NCI-H2196 treated with DMSO at 0.1 percent for 48 hours (cell line): ENCODE data around the gene ZBTB20.
"Not testable (repeated sequence)": the region's sequence is repeated elsewhere in the genome, so short reads cannot be mapped to it uniquely, and the experiment has no call there.

Experiments used
- DNase-seq: peaks from one replicate; lab custom pipeline; 2025; ENCODE audit not compliant: unreplicated experiment; lab: John Stamatoyannopoulos, UW

Gene ZBTB20

DNA sequence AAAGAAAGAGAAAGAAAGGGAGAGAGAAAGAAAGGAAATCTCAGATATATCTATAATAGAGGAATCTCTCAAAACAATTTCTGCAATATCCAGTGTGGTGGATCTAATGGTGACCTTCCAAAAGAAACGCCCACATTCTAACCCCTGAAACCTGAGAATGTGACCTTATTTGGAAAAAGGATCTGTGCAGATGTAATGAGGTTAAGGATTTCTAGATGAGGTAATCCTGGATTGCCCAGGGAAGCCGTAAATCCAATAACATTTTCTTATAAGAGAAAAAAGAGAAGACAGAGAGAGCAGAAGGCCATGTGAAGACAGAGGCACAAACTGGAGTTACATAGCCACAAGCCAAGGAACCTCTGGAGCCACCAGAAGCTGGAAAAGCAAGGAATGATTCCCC lies 307.6 kb downstream of the ZBTB20 start:
- DNase-seq: no peak

DNA sequence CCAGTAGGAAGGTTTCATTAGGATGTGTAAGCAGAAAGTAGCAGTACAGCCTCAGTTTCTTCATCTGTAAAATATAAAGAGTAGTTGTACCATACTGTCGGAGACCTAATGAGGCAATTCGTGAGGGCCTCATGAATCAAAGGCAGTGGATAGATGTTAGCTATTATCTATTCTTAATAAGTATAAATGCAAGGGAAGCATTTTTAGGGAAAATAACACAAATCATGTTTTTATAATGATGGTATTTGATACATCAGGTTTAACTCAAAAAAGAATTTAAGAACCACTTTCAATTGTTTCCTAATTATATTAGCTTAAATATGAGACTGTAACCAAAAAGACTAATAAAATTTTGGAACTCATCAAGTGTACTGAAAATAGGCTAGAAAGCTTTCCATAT lies 309.1 kb downstream of the ZBTB20 start:
- DNase-seq: no peak

DNA sequence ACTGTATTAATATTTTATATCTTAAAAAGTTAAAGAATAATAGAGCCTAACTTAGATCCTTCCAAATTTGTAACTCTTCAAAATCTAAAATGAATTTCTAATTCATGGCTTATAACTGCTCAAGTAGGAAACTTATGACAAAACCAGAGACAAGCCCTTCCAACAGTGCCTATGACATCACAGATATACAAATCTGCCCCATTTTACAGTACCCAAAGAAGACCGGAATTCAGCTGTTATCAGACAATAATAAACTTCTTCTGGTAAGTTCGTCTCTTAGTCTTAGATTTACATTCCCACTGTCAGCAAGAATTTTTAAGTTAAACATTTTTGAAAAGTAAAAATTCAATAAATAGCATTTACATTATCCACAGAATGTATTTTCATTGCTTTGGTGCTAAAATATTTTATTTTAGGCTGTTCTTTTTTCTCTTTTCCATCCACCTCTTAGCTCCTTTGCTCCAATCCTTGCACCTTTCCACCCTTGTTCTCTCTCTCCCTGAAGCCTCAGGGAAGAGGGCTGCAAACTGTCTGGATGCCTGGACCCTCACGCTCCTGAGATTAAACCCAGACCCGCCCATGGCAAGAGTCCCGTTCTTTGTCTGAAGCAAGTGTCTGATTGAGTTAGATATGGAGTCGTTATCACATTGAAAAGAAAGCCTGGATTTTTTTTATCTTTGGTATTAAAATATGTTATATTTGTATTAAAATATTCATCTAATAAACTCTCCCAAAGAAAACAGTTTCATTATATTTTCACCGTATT lies 312.7 kb downstream of the ZBTB20 start:
- no peak for DNase-seq

DNA sequence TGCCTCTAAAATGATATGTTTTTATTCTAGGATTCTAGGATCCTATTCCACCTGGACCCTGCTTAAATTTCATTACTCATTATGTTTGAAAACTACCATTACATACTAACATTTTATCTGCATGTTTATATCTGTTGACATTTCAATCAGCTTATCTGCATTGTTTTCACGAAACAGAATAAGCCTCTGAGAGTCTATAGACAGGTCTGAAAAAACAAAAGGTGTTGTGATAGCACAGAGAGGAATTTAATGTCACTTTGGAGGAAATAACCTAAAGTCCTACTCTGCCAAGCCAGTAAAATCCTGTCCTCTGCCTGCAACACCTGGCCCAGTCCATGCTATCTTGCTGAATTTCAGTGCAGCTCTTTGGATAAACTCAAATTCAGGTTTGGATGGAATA lies 315.2 kb downstream of the ZBTB20 start:
- no peak for DNase-seq

DNA sequence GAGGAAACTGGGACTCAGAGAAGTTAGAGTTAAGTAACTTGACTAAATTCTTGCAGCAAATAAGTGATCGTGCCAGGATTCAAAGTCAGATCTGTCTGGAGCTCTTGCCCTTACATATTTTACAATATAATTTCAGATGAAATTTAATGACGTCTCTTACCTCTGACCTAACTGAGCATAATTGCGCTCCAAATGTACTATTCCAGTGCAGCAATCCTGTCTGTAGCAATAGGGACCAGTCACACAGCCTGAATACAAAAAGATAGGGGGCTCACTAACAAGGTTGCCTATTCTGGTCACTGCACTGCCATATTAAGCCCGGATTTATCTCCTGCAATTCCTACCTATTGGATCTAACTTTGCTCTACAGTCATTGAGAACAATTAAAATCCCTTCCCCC lies 316.4 kb downstream of the ZBTB20 start:
- no peak for DNase-seq

DNA sequence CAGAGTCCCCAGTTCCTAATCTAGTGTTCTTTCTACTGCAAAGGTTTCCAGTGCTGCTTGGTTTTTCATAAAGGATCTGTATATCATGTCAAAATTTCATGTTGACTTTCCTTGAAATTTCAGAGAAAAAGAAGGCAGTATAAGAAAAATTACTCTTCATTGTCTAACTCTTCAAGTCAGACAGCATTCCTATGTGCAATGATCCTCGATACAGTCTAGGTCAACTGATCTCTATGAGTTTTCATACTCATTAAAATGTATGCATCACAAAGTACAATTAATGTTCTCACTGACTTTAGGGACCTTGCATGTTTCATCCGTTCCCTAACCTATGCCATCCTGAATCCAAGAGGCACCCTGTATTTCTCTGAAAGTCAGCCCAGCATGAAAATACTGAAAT lies 317.3 kb downstream of the ZBTB20 start:
- no peak for DNase-seq

DNA sequence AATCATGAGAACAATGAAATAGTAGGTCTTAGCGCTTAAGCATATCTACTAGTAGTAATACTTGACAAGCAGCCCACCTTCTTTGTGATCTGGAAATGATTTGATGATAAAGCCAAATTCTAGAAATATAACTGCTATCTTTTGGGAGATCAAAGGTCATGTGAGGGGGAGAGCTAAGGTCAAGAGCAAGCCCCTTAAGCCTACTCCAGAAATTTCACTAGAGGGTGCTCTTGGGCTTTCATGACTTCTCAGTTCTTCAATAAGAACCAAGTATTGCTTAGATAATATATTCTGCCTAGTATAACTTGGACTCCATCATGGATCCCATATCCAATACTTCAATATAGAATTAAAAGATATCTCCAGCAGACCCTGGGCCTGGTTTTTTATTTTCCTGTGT lies 319.6 kb downstream of the ZBTB20 start:
- DNase-seq: peak; percentile 55

DNA sequence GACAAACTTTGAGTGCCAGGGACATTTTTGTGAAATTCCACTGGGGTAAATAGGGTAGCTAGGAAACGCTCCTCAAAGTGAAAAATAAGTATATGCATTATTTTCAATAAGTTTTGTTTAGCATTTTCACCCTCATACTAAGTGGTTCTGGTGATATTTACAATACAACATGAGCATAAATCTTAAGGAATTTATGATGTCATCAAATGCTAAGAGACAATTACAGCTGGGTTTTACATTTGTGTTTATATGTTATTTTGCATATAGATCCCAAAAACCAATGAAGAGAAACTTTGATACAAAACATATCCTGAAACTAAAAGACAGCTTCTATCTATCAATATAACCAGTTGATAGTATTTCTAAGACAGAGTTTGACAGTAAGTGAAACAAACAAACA lies 323.1 kb downstream of the ZBTB20 start:
- DNase-seq: no peak

DNA sequence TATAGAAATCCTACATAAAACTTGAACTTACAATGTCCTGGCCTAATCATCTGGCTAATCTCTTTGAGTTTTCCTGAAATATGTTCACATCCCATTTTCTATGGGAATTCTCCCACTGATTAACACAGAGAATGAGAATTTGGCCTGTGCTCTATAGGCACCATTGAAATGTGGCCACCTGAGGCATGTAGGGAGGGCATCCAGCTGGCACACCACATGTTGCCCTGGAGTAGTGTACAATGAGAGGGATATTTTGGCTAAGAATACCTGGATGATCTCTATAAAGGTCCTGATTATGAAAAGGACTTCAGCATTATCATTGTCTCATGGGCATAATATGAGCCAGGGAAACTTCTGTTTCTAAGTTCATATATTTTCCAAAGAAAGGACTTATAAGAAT lies 324.0 kb downstream of the ZBTB20 start:
- DNase-seq: no peak

DNA sequence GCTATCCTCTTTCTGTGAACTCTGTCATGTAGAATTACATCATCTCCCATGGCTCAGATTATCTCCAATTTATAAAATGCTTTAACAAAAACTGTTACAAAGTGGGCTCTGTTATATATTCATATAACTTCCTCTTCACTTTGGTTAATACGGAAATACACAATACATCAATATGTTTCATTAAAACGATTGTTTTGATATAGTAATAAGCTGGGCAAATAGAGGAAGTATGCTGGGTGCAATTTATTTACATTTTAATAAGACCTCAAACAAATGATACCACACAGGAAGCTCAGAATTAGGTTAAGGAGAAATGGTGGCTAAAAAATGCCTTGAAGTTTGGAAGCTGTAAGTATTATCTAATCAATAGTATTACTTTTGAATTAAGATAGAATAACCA lies 331.0 kb downstream of the ZBTB20 start:
- DNase-seq: no peak

DNA sequence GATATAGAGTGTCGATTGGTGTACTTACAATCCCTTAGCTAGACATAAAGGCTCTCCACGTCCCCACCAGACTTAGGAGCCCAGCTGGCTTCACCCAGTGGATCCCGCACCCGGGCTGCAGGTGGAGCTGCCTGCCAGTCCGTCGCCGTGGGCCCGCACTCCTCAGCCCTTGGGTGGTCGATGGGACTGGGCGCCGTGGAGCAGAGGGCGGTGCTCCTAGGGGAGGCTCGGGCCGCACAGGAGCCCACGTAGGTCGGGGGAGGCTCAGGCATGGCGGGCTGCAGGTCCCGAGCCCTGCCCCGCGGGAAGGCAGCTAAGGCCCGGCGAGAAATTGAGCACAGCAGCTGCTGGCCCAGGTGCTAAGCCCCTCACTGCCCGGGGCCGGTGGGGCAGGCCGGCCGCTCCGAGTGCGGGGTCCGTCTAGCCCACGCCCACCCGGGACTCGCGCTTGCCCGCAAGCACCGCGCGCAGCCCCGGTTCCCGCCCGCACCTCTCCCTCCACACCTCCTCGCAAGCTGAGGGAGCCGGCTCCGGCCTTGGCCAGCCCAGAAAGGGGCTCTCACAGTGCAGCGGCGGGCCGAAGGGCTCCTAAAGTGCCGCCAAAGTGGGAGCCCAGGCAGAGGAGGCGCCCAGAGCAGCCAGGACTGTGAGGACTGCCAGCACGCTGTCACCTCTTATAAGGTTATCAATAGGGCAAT lies 334.4 kb downstream of the ZBTB20 start:
- DNase-seq: not testable (repeated sequence)

DNA sequence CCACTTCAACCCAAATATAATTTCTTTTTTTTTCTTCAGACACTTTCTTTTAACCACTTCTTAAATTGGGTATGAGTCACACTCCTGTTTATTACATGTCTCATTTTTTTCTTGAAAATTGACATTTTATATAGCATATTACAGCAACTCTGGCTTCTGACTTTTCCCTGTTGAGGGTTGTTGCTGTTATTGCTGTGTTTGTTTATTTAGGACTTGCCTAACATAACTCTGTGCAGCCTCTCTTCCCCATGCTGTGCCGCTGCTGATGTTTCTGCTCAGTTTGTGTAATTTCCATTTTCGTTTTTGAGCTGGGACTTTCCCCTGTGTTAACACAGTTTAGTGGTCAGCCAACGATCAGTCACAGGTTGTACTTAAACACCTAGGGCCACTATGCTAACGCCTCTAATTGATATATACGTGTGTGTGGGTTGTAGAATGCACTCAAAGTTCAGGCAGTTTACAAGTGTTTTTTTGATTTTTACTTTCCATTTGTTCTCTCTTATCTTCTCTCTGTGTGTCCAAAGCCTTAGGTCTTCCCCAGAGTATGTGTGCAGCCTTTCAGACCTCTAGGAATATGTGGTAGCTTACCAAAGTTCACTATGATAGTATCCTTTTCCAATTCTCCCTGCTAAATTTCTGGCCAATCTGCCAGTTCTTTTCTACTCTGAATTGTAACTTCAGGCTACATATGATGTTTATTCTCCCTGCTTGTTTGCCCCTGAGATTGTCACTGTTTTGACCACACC lies 337.2 kb downstream of the ZBTB20 start:
- no peak for DNase-seq

DNA sequence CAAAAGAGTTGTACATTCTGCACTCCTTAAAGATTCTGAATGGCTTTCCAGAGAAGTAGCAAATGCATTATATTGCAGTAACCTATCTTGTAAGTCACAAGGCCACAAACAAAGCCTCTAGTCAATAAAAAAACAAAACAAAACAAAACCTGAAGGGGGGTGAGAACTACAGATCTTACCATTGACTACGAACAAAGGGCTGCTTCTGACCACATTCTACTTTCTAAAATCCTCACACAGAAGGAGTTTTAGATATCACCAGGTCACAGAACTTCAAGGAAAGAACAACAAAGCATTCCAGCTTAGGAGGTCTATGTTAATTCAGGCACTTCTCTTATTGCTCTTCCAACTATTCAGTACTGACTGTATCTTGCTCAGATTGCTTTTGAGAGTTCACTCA lies 343.0 kb downstream of the ZBTB20 start:
- no peak for DNase-seq

DNA sequence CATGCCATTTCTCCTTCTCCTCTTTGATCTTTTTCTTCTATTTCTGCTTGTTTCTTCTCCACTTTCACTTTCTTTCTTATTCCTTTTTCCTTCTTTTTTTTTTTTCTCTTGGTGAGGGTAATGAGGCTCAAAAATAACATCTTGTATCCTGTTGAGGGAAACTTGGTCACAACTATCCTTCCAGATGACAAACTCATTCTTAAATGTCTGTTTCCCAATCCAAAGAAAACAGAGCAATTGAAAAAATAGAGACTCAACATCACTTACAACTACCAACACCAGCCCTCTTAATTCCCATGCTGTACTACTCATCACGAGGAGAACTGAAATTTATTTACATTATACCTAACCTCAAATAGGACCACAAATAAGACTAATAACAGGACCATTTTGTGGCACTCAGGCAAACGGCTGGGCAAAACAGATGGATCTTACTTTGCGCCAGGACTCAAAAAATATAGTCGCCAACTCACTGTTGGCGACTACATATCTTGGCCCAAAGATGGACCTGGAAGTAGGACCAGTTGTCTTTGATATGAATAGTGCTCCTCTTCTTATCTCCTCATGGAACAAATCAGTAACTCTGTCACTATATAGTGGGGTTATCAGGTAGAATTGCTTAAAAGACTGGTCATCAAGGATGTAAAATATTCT lies 343.9 kb downstream of the ZBTB20 start:
- DNase-seq: no peak

DNA sequence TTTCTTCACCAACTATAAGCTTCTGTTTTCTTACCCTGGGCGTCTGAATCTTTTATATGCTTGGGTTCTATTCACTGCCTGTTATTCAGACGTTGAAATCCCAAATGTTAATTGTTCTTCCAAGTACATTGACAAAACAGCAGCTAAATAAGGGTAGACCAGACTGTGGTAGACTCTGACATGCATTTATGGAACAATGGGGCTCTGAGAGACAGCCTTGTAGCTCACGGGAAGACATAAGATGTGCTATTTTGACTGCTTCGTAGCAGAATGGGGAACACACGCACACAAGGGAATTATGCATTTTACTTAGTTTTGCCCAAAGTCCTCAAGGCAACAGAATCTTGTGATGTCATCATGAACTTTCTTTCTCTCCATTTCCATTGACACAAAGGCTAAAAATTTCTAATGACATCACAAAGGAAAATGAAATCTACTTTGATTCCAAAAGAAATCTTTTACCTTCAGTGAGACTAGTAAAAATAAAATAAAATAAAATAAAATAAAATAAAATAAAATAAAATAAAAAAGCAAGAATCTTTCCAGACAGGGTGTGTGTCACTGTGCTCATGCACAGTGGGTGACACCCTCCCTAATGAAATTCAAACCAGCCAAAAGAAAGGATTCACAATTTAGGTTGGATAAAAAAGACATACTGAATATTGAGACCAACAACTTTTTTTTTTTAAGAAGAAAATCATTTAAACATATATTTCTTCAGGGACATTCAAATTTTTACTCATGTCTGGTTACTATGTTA lies 346.6 kb downstream of the ZBTB20 start:
- no peak for DNase-seq

DNA sequence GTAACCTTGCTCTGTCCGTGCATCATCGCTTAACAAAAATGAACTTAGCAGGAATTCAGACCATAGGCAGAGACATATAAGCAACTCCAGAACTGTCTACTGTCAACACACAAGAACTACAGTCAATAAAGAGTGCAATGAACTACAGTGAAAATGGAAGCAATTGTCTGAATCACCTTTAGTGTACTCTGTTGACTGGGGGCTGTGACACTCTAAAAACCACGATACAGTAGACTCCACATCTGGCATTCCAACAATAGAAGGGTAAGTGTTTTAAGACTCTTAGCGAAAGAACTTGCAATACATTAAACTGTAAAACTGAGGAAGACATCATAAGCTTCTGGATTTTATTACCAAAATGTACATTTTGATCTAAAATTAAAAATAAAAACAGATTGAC lies 347.3 kb downstream of the ZBTB20 start:
- DNase-seq: no peak

DNA sequence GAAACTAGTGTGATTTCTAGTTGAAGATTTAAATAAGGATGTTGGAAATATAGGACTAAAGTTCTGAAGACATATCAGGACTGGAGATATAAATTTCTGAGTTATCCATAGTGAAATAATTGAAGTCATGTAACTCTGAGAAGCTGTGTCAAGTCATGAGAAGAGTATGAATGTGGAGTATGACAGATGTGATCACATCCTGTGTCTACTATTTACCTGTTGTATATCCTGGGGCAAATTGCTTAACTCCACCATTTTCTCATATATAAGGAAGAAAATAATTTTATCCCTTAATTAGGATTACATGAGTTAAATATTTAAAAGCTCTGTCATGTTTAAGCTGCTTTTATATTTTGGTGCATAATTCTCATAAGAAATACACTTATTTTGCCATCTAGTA lies 350.3 kb downstream of the ZBTB20 start:
- DNase-seq: no peak

DNA sequence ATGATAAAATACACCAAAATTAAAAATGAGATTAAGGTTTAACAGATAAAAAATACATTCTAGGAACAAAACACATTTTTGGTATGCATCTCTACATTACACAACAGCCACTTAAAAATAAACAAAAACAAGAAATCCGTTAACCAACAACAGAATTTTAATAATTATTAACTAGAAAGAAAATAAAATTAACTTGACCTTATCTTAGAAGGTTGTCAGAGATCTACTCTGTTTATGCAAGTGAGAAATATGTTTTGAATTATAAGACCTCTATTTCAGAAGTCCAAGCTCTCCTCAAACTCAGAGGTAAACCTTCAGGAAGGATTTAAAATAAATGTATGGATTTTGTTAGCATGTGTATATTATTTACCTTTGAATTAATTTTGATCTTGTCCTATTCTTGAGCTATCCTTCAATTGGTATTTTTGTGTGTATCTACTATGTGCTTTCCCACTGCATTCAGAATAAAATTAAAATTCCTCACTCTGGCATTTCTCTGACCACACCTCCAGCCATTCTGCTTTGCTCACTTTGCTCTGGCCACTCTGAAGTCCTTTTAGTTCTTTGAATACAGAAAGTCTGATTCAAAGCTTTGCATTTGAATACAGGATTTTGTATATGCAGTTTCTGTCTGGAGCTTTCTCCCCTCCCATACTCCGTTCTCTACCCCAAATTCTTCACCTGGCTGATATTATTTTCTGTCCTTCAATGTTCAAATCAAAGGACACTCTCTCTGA lies 352.0 kb downstream of the ZBTB20 start:
- DNase-seq: no peak

DNA sequence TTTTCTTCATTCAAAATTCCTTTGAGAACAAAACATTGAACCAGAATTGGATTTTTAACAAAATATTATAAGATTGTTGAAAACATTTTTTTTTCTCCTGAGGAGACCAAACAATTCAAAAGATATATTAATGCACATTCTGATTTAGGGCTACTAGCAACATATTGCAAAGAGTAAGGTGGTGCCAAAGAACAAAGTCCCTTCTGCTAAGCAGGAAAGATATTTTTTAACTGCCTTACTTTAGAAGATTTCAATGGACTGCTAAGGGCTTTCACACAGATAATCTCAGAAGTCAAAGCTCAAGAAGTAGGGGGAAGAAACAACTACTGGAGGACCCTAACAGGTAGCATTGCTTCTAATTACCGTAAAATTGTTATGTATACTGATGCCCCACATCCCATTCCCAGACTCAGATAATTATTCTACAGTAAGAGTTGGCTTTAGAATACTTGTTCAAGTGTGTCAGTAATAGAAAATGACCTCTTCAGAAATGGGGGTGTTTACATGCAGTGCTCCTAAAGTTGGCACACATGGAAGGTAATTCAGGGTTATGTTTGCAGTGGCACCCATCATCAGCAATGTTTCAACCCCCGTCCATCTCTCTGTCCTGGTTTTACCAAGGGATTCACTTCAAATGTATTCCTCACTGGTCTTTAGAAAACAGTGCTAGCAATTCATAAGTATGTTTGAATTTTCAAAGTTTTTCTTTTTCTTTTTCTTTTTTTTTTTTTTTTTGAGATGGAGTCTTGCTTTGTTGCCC lies 354.7 kb downstream of the ZBTB20 start:
- DNase-seq: no peak
